SK-N-SH (cell line): ENCODE results near the gene PRDM8. TPM values are rescaled to one million over a fixed set of nuclear protein-coding genes. Genes with fewer than 3 reads are reported as not detected.
"Not testable (repeated sequence)": the region's sequence is repeated elsewhere in the genome, so short reads cannot be mapped to it uniquely, and the experiment has no call there.

Experiments
- CTCF ChIA-PET: fragments of 300-600, 350-600 bp; formaldehyde crosslinking; extraction: SDS; loops from one replicate; lab custom pipeline; 2021; lab: Yijun Ruan, JAX
- POLR2A ChIA-PET: fragments of 350-600 bp; sonication (Branson Sonifier 250); formaldehyde crosslinking; extraction: SDS; loops from one replicate; lab custom pipeline; 2020; ENCODE audit warnings: antibody characterized with exemption, inconsistent platforms; lab: Yijun Ruan, JAX
- DNase-seq: peaks from one replicate; pipeline ENCODE4 v3.0.0; 2012
- H2AFZ ChIP-seq: fragments of 200-600 bp; sonication (generic); 2 replicates; pipeline ENCODE4 v1.8.1; 2016; ENCODE audit warnings: antibody characterized with exemption, mild to moderate bottlenecking, low read depth
- H3F3A ChIP-seq: fragments of 200-600 bp; sonication (generic); replicated peaks from 2 replicates; pipeline ENCODE3; 2016; ENCODE audit warnings: antibody characterized with exemption, mild to moderate bottlenecking; ENCODE audit not compliant: insufficient read depth
- H3K27ac ChIP-seq, 2 experiments: fragments of 200-500 bp in 1 of 2; fragments of 200-600 bp in 1 of 2; sonication (Bioruptor generic) in 1 of 2; sonication (generic), shearing (Covaris generic) in 1 of 2; 2 replicates each; pipeline versions ENCODE4 v1.5.1 to v1.6.1; 2014 to 2016; ENCODE audit warnings: low read depth in 2 of 2, inconsistent platforms in 1 of 2, low read length in 1 of 2, mild to moderate bottlenecking in 1 of 2, mixed read lengths in 1 of 2
- H3K27me3 ChIP-seq: fragments of 200-600 bp; sonication (generic), shearing (Covaris generic); 2 replicates; pipeline ENCODE4 v1.6.1; 2016; ENCODE audit warnings: mixed run types; ENCODE audit not compliant: insufficient read depth
- H3K36me3 ChIP-seq, 2 experiments: fragments of 200-500 bp in 1 of 2; fragments of 200-600 bp in 1 of 2; sonication (Bioruptor generic) in 1 of 2; sonication (generic) in 1 of 2; replicated peaks in 1 of 2; 2 replicates each; pipeline versions ENCODE3 to v1.5.1; 2014 to 2016; ENCODE audit warnings: low read length in 1 of 2, mild to moderate bottlenecking in 1 of 2; ENCODE audit not compliant: insufficient read depth in 2 of 2, control insufficient read depth in 1 of 2
- H3K4me1 ChIP-seq, 2 experiments: fragments of 200-500 bp in 1 of 2; fragments of 200-600 bp in 1 of 2; sonication (Bioruptor generic) in 1 of 2; sonication (generic), shearing (Covaris generic) in 1 of 2; 2 replicates each; pipeline versions ENCODE4 v1.5.1 to v1.6.1; 2014 to 2016; ENCODE audit warnings: low read depth in 1 of 2, low read length in 1 of 2, mixed run types in 1 of 2; ENCODE audit not compliant: insufficient read depth in 2 of 2, control insufficient read depth in 1 of 2
- H3K4me2 ChIP-seq: fragments of 200-600 bp; sonication (generic), shearing (Covaris generic); 2 replicates; pipeline ENCODE4 v1.6.1; 2017; ENCODE audit warnings: mixed run types
- H3K4me3 ChIP-seq, 2 experiments: fragments of 200-500 bp in 1 of 2; fragments of 200-600 bp in 1 of 2; sonication (Bioruptor generic) in 1 of 2; sonication (generic), shearing (Covaris generic) in 1 of 2; 2 replicates each; pipeline versions ENCODE4 v1.5.1 to v1.8.1; 2014 to 2016; ENCODE audit warnings: low read depth in 2 of 2, inconsistent platforms in 1 of 2, low read length in 1 of 2, mild to moderate bottlenecking in 1 of 2, mixed read lengths in 1 of 2, moderate library complexity in 1 of 2
- H3K79me2 ChIP-seq: fragments of 200-600 bp; sonication (generic); 2 replicates; pipeline ENCODE4 v1.8.1; 2017; ENCODE audit warnings: mild to moderate bottlenecking; ENCODE audit not compliant: insufficient read depth
- H3K9ac ChIP-seq: fragments of 200-600 bp; sonication (generic); 2 replicates; pipeline ENCODE4 v1.6.1; 2017; ENCODE audit warnings: mixed run types
- H3K9me2 ChIP-seq: fragments of 200-600 bp; sonication (generic); 2 replicates; pipeline ENCODE4 v1.6.1; 2017; ENCODE audit warnings: mixed run types
- H3K9me3 ChIP-seq: fragments of 200-600 bp; sonication (generic); 2 replicates; pipeline ENCODE4 v1.6.1; 2017; ENCODE audit warnings: mixed run types, mild to moderate bottlenecking, moderate library complexity
- H4K20me1 ChIP-seq: fragments of 200-600 bp; sonication (generic); 2 replicates; pipeline ENCODE4 v1.6.1; 2017; ENCODE audit warnings: mild to moderate bottlenecking, mixed run types; ENCODE audit not compliant: insufficient read depth
- ELF1 ChIP-seq: IDR thresholded peaks from 2 replicates; pipeline ENCODE4 v1.4.0; 2012
- EP300 ChIP-seq, 2 experiments: IDR thresholded peaks; 2 replicates each; pipeline versions ENCODE4 v1.4.0 to v1.6.1; 2012; ENCODE audit warnings: borderline replicate concordance in 1 of 2, low read depth in 1 of 2, low read length in 1 of 2
- PBX3 ChIP-seq: IDR thresholded peaks from 2 replicates; pipeline ENCODE4; 2012
- RAD21 ChIP-seq: IDR thresholded peaks from 2 replicates; pipeline ENCODE4 v1.6.1; 2012; ENCODE audit warnings: mild to moderate bottlenecking, low read length
- REST ChIP-seq: IDR thresholded peaks from 2 replicates; pipeline ENCODE4 v1.6.1; 2012; ENCODE audit warnings: mild to moderate bottlenecking, low read depth, low read length, moderate library complexity
- TCF12 ChIP-seq: IDR thresholded peaks from 2 replicates; pipeline ENCODE4 v1.4.0; 2012
- TEAD4 ChIP-seq: IDR thresholded peaks from 2 replicates; pipeline ENCODE4 v1.4.0; 2012; ENCODE audit warnings: mild to moderate bottlenecking, borderline replicate concordance; ENCODE audit not compliant: insufficient read depth
- WGBS: methylation state at CpG from one replicate; pipeline ENCODE4 v1.1.6; 2017; ENCODE audit warnings: low lambda C conversion rate; 5-methylcytosine and 5-hydroxymethylcytosine counted together
- polyA plus RNA-seq, 3 experiments: library from polyadenylated mRNA; depleted of rRNA; stranded (reverse); fragments of >200 nt; gene quantifications; 2 replicates each; pipeline ENCODE4 v1.2.3, GENCODE V29; 2012

The PRDM8 gene
- polyA plus RNA-seq, 1 of the 3 experiments (the other 2 are of a cell fraction): 3.5 TPM

GRCh38 chr4:80243274-80244018 lies 46.1 kb downstream of the PRDM8 start:
- TF ChIP-seq ELF1 (no peak), REST (peak; percentile 80; the same call in 1 of the 2 replicates), RAD21 (no peak), TEAD4 (no peak)
- TF ChIP-seq, all 33 proteins: peak for 1
- 93% methylated on average over 6 of the region's 6 CpGs for WGBS
- POLR2A ChIA-PET: no interaction called here
- Histone ChIP-seq H3K4me3 (no peak overlapping the region), H4K20me1 (no peaks in the 10 kb centered on the region), H3K9ac (no peak overlapping the region), H3K4me1 (peaks cover 6 to 19% of the 10 kb centered on the region in 2 experiments; a peak in 3 of 4 replicates), H3K4me2 (no peak overlapping the region), H3K36me3 (no peaks in the 10 kb centered on the region), H3K79me2 (no peaks in the 10 kb centered on the region), H3K27ac (no peak overlapping the region), H3K9me3 (no peaks in the 10 kb centered on the region), H3K9me2 (no peaks in the 10 kb centered on the region), H3K27me3 (no peaks in the 10 kb centered on the region), H3F3A (peaks cover 34% of the 10 kb centered on the region), H2AFZ (no peak overlapping the region)
- CTCF ChIA-PET: interaction anchor here (0.7 to 2.2 kb wide), 3 partner anchors 11 to 1291 kb away, joined by 3 to 7 read pairs (median 3); no protein-coding TSS in a partner anchor
- DNase-seq: no peak

- H3K4me1 ChIP-seq, H3K36me3 ChIP-seq, H3K79me2 ChIP-seq, H4K20me1 ChIP-seq, H3K4me2 ChIP-seq, POLR2A ChIA-PET, H3K9me3 ChIP-seq, H3K9ac ChIP-seq, H3K27me3 ChIP-seq, DNase-seq, H2AFZ ChIP-seq, H3K9me2 ChIP-seq, H3K4me3 ChIP-seq, H3K27ac ChIP-seq: not testable (repeated sequence)
- H3F3A ChIP-seq: peaks cover 17% of the 10 kb centered on the region
- CTCF ChIA-PET: interaction anchor here (1.7 kb wide), 1 partner anchor 27 kb away, joined by 3 read pairs; no protein-coding TSS in a partner anchor
- TF ChIP-seq TCF12: peak; percentile 52
- TF ChIP-seq PBX3: peak; percentile 75
- peak in 1 of 2 experiments; percentile 13; a peak in 1 of 4 replicates for TF ChIP-seq EP300 (IDR thresholded peaks at IDR 0.05; ENCODE audit: borderline replicate concordance in 1 of 2, low read depth in 1 of 2, low read length in 1 of 2)
- WGBS: 44% methylated on average over 1 of the region's 1 CpG
Observed at GRCh38 chr4:80247484-80247883, 50.2 kb downstream of the PRDM8 start.
